ENCODE results near the gene MRM2. TPM values are rescaled to one million over a fixed set of nuclear protein-coding genes. Genes with fewer than 3 reads are reported as not detected.

MRM2 gene
- total and polyA plus RNA-seq, 2 donors from 2014 or later = 25.6 TPM

DNA sequence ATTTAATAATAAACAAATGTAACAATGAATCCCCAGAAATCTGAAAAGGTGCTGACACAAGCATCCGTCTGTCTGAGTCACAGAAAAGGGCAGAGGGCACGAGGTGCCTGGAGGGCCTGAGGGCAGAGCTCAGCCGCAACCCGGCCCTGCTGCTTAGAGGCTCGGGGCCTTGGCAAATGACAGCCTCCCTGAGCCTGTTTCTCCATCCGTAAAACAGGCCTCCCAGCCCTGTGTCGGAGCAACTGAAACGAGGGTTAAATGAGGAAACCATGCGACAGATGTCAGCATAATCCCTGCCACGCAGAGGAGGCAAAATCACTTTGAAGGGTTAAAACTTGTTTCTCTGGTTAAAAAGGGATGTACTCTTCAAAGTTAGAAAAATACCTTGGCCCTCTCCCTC, 24.9 kb upstream of the MRM2 start:
- FAIRE-seq (no peak), DNase-seq (no peak)
- intact Hi-C loops (cut with DNase I) = no loop called here
- H3K9ac ChIP-seq (ENCODE audit: low read length in 3 of 3) = no peak overlapping the region
- H3K9me3 ChIP-seq (ENCODE audit: control insufficient read depth in 2 of 3, insufficient read depth in 1 of 3, low read length in 3 of 3) = no peaks in the 10 kb centered on the region
- no peak overlapping the region for H3K27ac ChIP-seq (ENCODE audit: low read depth in 2 of 2, low read length in 2 of 2)
- no peak overlapping the region for H3K4me3 ChIP-seq (ENCODE audit: low read length in 3 of 3)
- peaks cover 0 to 11% (median 4%) of the 10 kb centered on the region in 3 donors for H3K36me3 ChIP-seq (ENCODE audit: control insufficient read depth in 2 of 3, insufficient read depth in 3 of 3, low read length in 3 of 3)
- no peaks in the 10 kb centered on the region for H3K27me3 ChIP-seq (ENCODE audit: control insufficient read depth, insufficient read depth, low read length)
- TF ChIP-seq, protein P1, sequence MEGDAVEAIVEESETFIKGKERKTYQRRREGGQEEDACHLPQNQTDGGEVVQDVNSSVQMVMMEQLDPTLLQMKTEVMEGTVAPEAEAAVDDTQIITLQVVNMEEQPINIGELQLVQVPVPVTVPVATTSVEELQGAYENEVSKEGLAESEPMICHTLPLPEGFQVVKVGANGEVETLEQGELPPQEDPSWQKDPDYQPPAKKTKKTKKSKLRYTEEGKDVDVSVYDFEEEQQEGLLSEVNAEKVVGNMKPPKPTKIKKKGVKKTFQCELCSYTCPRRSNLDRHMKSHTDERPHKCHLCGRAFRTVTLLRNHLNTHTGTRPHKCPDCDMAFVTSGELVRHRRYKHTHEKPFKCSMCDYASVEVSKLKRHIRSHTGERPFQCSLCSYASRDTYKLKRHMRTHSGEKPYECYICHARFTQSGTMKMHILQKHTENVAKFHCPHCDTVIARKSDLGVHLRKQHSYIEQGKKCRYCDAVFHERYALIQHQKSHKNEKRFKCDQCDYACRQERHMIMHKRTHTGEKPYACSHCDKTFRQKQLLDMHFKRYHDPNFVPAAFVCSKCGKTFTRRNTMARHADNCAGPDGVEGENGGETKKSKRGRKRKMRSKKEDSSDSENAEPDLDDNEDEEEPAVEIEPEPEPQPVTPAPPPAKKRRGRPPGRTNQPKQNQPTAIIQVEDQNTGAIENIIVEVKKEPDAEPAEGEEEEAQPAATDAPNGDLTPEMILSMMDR (IDR thresholded peaks at IDR 0.05; ENCODE audit: borderline replicate concordance, extremely low read depth, insufficient read depth) = no peak
- H3K4me1 ChIP-seq (ENCODE audit: control insufficient read depth in 2 of 3, insufficient read depth in 2 of 3, low read depth in 1 of 3, low read length in 3 of 3) = no peaks in the 10 kb centered on the region

DNA sequence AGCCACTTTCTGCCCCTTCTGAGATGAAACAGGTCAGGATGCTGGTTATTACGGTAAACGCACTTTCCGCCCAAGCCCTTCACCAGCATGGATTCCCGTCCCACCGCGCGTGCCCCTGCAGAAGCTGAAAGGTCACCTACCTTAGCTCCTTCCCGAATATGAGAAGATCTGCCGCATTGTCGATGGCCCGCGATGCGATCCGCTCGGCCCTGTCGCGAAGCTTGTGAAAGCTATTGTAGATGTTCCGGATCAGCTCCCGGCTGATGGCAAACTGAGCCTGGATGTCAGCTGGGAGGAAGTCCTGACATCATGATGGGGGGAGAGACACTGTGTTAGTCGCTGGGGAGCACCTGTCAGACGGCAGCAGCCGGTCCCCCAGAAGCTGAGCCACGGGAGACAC, 22.2 kb upstream of the MRM2 start:
- intact Hi-C loops (cut with DNase I) = no loop called here
- TF ChIP-seq, protein P1 (IDR thresholded peaks at IDR 0.05; ENCODE audit: borderline replicate concordance, extremely low read depth, insufficient read depth) = no peak
- DNase-seq (no peak), FAIRE-seq (no peak)
- no peaks in the 10 kb centered on the region for H3K9me3 ChIP-seq (ENCODE audit: control insufficient read depth in 2 of 3, insufficient read depth in 1 of 3, low read length in 3 of 3)
- no peak overlapping the region for H3K9ac ChIP-seq (ENCODE audit: low read length in 3 of 3)
- H3K27ac ChIP-seq (ENCODE audit: low read depth in 2 of 2, low read length in 2 of 2) = no peak overlapping the region
- no peaks in the 10 kb centered on the region for H3K36me3 ChIP-seq (ENCODE audit: control insufficient read depth in 2 of 3, insufficient read depth in 3 of 3, low read length in 3 of 3)
- H3K4me1 ChIP-seq (ENCODE audit: control insufficient read depth in 2 of 3, insufficient read depth in 2 of 3, low read depth in 1 of 3, low read length in 3 of 3) = no peaks in the 10 kb centered on the region
- no peaks in the 10 kb centered on the region for H3K27me3 ChIP-seq (ENCODE audit: control insufficient read depth, insufficient read depth, low read length)
- no peak overlapping the region for H3K4me3 ChIP-seq (ENCODE audit: low read length in 3 of 3)

DNA sequence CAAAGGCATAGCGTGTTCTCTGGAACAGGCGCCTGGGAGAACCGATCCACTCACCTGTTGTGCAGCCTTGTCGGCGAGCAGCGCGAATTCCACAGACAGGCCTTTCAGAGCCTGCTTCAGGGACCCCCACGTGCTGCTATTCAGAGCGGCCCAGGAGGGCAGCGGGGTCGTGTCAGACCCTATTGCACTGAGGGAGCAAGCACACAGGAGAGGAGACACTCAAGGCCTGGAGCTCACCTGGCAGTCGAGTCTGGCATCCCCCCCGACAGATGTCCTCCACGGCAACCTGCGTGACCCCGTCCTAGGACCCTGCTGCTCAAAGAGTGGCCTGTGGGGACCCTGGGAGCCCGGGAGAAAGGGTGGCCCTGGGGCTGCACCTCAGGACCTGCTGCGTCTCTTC, 21.2 kb upstream of the MRM2 start:
- no peaks in the 10 kb centered on the region for H3K27me3 ChIP-seq (ENCODE audit: control insufficient read depth, insufficient read depth, low read length)
- TF ChIP-seq, protein P1 (IDR thresholded peaks at IDR 0.05; ENCODE audit: borderline replicate concordance, extremely low read depth, insufficient read depth) = no peak
- intact Hi-C loops (cut with DNase I) = no loop called here
- DNase-seq (no peak), FAIRE-seq (no peak)
- no peaks in the 10 kb centered on the region for H3K9me3 ChIP-seq (ENCODE audit: control insufficient read depth in 2 of 3, insufficient read depth in 1 of 3, low read length in 3 of 3)
- H3K27ac ChIP-seq (ENCODE audit: low read depth in 2 of 2, low read length in 2 of 2) = no peak overlapping the region
- H3K4me3 ChIP-seq (ENCODE audit: low read length in 3 of 3) = no peak overlapping the region
- no peaks in the 10 kb centered on the region for H3K36me3 ChIP-seq (ENCODE audit: control insufficient read depth in 2 of 3, insufficient read depth in 3 of 3, low read length in 3 of 3)
- no peaks in the 10 kb centered on the region for H3K4me1 ChIP-seq (ENCODE audit: control insufficient read depth in 2 of 3, insufficient read depth in 2 of 3, low read depth in 1 of 3, low read length in 3 of 3)
- H3K9ac ChIP-seq (ENCODE audit: low read length in 3 of 3) = no peak overlapping the region

DNA sequence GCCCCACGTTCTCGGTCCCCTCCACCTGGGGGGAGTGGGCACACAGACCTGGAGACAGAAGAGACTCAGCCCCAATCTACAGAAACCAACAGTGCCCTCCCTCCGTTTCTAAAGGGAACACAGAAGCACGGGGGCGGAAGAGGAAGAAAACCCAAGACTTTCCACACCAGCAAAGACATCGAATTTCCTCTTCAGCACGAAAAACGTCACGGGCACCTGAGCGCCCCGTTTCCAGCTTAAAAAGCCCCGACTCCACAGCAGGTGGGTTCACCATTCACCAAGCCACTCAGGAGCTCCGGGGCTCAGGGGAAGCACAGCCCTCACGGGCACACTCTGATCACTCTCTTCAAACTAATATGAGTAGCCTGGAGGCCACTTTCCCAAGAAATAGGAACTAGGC, 19.6 kb upstream of the MRM2 start:
- intact Hi-C loops (cut with DNase I) = no loop called here
- Histone ChIP-seq H3K27me3 (ENCODE audit: control insufficient read depth, insufficient read depth, low read length) (no peaks in the 10 kb centered on the region), H3K9me3 (ENCODE audit: control insufficient read depth in 2 of 3, insufficient read depth in 1 of 3, low read length in 3 of 3) (no peaks in the 10 kb centered on the region), H3K9ac (ENCODE audit: low read length in 3 of 3) (no peak overlapping the region), H3K36me3 (ENCODE audit: control insufficient read depth in 2 of 3, insufficient read depth in 3 of 3, low read length in 3 of 3) (no peaks in the 10 kb centered on the region), H3K27ac (ENCODE audit: low read depth in 2 of 2, low read length in 2 of 2) (no peak overlapping the region), H3K4me1 (ENCODE audit: control insufficient read depth in 2 of 3, insufficient read depth in 2 of 3, low read depth in 1 of 3, low read length in 3 of 3) (no peaks in the 10 kb centered on the region), H3K4me3 (ENCODE audit: low read length in 3 of 3) (no peak overlapping the region)
- no peak for DNase-seq
- FAIRE-seq = no peak
- TF ChIP-seq, protein P1 (IDR thresholded peaks at IDR 0.05; ENCODE audit: borderline replicate concordance, extremely low read depth, insufficient read depth) = no peak
